Activated CD4-positive, alpha-beta T cell treated with anti-CD3 and anti-CD28 coated beads for 48 hours (primary cell): ENCODE data around the gene GAGE10.
A peak's percentile ranks its signal among the peaks of the same experiment; 100 is the strongest.
"Not testable (repeated sequence)": the region's sequence is repeated elsewhere in the genome, so short reads cannot be mapped to it uniquely, and the experiment has no call there.

ENCODE experiments used
- DNase-seq: peaks from one replicate; pipeline ENCODE4 v3.0.0-alpha.2; 2020

GAGE10 gene

GRCh38 chrX:49276671-49277534 lies 26.5 kb upstream of the GAGE10 start:
- peak; percentile 47 for DNase-seq

GRCh38 chrX:49277535-49277830 lies 26.0 kb upstream of the GAGE10 start:
- DNase-seq = no peak

- DNase-seq = no peak
Measured at GRCh38 chrX:49278081-49278480, 25.4 kb upstream of the GAGE10 start.

- DNase-seq = no peak
Measured at GRCh38 chrX:49282647-49283011, 20.8 kb upstream of the GAGE10 start.

- DNase-seq = no peak
Measured at GRCh38 chrX:49284212-49284611, 19.2 kb upstream of the GAGE10 start.

GRCh38 chrX:49286136-49286535 lies 17.3 kb upstream of the GAGE10 start:
- no peak for DNase-seq

GRCh38 chrX:49286581-49286980 lies 16.9 kb upstream of the GAGE10 start:
- DNase-seq = no peak

GRCh38 chrX:49287665-49288064 lies 15.8 kb upstream of the GAGE10 start:
- DNase-seq = no peak

GRCh38 chrX:49290215-49290614 lies 13.2 kb upstream of the GAGE10 start:
- DNase-seq = no peak

- peak; percentile 81 for DNase-seq
Measured at GRCh38 chrX:49291615-49292337, 11.7 kb upstream of the GAGE10 start.

- DNase-seq = no peak
Measured at GRCh38 chrX:49292400-49293362, 10.8 kb upstream of the GAGE10 start.

GRCh38 chrX:49299293-49299692 lies 4.2 kb upstream of the GAGE10 start:
- DNase-seq = not testable (repeated sequence)

GRCh38 chrX:49300703-49301102 lies 2.7 kb upstream of the GAGE10 start:
- DNase-seq = no peak

GRCh38 chrX:49307775-49308174 lies 4.3 kb downstream of the GAGE10 start:
- DNase-seq = not testable (repeated sequence)

- peak; percentile 23 for DNase-seq
Measured at GRCh38 chrX:49308604-49309269, 5.3 kb downstream of the GAGE10 start.

GRCh38 chrX:49309401-49309981 lies 6.0 kb downstream of the GAGE10 start:
- DNase-seq = no peak

GRCh38 chrX:49310371-49310770 lies 6.9 kb downstream of the GAGE10 start:
- DNase-seq = no peak

- no peak for DNase-seq
Measured at GRCh38 chrX:49312176-49312575, 8.7 kb downstream of the GAGE10 start.

GRCh38 chrX:49316085-49316484 lies 12.6 kb downstream of the GAGE10 start:
- DNase-seq = no peak

GRCh38 chrX:49321737-49322136 lies 18.3 kb downstream of the GAGE10 start, which contains the start of gene GAGE12J:
Gene GAGE12J (plus strand): TSS chrX:49322037. CDS start chrX:49323194, 1,157 bp downstream.
- DNase-seq = not testable (repeated sequence)

GRCh38 chrX:49322266-49322665 lies 18.8 kb downstream of the GAGE10 start:
- not testable (repeated sequence) for DNase-seq

GRCh38 chrX:49323735-49324134 lies 20.3 kb downstream of the GAGE10 start:
- not testable (repeated sequence) for DNase-seq
